Lung (tissue), 12 donors: ENCODE data around the gene FAM3D. TPM values are rescaled to one million over a fixed set of nuclear protein-coding genes. Genes with fewer than 3 reads are reported as not detected.

Experiments used
- ATAC-seq: fragments of 200-7000 bp; cut with Tn5 transposase; one replicate; pipeline ENCODE4 v1.9.1; 2020; ENCODE audit warnings: moderate number of reproducible peaks; ENCODE audit not compliant: insufficient read depth, low FRiP score
- DNase-seq, 3 donors: peaks; one replicate each; pipeline ENCODE4 v3.0.0-alpha.2; 2013 to 2017
- H3K27ac ChIP-seq, 2 donors: one replicate each; pipeline ENCODE4 v1.5.1; 2013; ENCODE audit warnings: mild to moderate bottlenecking in 2 of 2, moderate library complexity in 2 of 2, control low read depth in 1 of 2, inconsistent platforms in 1 of 2, low read depth in 1 of 2, low read length in 1 of 2
- H3K27me3 ChIP-seq, 3 donors: one replicate each; pipeline ENCODE4 v1.5.1; 2013; ENCODE audit warnings: low read length in 2 of 3; ENCODE audit not compliant: control insufficient read depth in 3 of 3, insufficient read depth in 3 of 3
- H3K36me3 ChIP-seq, 4 donors: one replicate each; pipeline ENCODE4 v1.5.1; 2013; ENCODE audit warnings: low read length in 4 of 4, mild to moderate bottlenecking in 1 of 4, moderate library complexity in 1 of 4; ENCODE audit not compliant: control insufficient read depth in 4 of 4, insufficient read depth in 4 of 4
- H3K4me1 ChIP-seq, 5 donors: one replicate each; pipeline ENCODE4 v1.5.1; 2013; ENCODE audit warnings: low read length in 5 of 5, mild to moderate bottlenecking in 2 of 5, moderate library complexity in 1 of 5; ENCODE audit not compliant: control insufficient read depth in 5 of 5, insufficient read depth in 5 of 5
- H3K4me3 ChIP-seq: one replicate; pipeline ENCODE4 v1.5.1; 2013; ENCODE audit warnings: mild to moderate bottlenecking, control low read depth, moderate library complexity
- H3K9ac ChIP-seq, 2 donors: one replicate each; pipeline ENCODE4 v1.5.1; 2013; ENCODE audit warnings: low read length in 2 of 2, control low read depth in 1 of 2; ENCODE audit not compliant: insufficient read depth in 1 of 2
- H3K9me3 ChIP-seq, 4 donors: one replicate each; pipeline ENCODE4 v1.5.1; 2013; ENCODE audit warnings: low read length in 3 of 4, mild to moderate bottlenecking in 1 of 4, moderate library complexity in 1 of 4; ENCODE audit not compliant: control insufficient read depth in 4 of 4, insufficient read depth in 3 of 4
- WGBS, 2 donors: extraction: QIAGEN DNeasy Blood & Tissue Kit; methylation state at CpG; one replicate each; pipeline ENCODE4 v1.1.7; 2013; 5-methylcytosine and 5-hydroxymethylcytosine counted together
- polyA plus RNA-seq, 2 donors: library from polyadenylated mRNA; stranded (reverse); fragments of 200-250 nt; gene quantifications; one replicate each; pipeline ENCODE4 v1.2.1, GENCODE V29; 2013
- total RNA-seq, 2 donors: library from RNA; depleted of rRNA in 1 of 2; stranded (reverse); fragments of >200 nt in 1 of 2; gene quantifications; one replicate each; pipeline ENCODE4 v1.2.1, GENCODE V29; 2014 to 2021
- TF ChIP-seq, protein P1 (sequence below): IDR thresholded peaks from 2 replicates; pipeline ENCODE4 v1.5.1; 2012; ENCODE audit warnings: mild to moderate bottlenecking; ENCODE audit errors: control extremely low read depth, extremely low read depth
- donor health status: control.
- donor health status: control.
- donor health status: Bipolar disorder and iron deficiency.
- donor health status: healthy.
- donor health status: DM: yes; HTN: yes; CAD: no.

The FAM3D gene
- total and polyA plus RNA-seq, 4 donors, result 3.2 to 15.1 (median 11.6) TPM

- TF ChIP-seq, protein P1, sequence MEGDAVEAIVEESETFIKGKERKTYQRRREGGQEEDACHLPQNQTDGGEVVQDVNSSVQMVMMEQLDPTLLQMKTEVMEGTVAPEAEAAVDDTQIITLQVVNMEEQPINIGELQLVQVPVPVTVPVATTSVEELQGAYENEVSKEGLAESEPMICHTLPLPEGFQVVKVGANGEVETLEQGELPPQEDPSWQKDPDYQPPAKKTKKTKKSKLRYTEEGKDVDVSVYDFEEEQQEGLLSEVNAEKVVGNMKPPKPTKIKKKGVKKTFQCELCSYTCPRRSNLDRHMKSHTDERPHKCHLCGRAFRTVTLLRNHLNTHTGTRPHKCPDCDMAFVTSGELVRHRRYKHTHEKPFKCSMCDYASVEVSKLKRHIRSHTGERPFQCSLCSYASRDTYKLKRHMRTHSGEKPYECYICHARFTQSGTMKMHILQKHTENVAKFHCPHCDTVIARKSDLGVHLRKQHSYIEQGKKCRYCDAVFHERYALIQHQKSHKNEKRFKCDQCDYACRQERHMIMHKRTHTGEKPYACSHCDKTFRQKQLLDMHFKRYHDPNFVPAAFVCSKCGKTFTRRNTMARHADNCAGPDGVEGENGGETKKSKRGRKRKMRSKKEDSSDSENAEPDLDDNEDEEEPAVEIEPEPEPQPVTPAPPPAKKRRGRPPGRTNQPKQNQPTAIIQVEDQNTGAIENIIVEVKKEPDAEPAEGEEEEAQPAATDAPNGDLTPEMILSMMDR, result no peak
- Histone ChIP-seq H3K9me3 (peaks cover 0 to 5% (median 0%) of the 10 kb centered on the region in 4 donors), H3K27ac (no peak overlapping the region), H3K4me1 (peaks cover 0 to 3% (median 0%) of the 10 kb centered on the region in 5 donors), H3K36me3 (no peaks in the 10 kb centered on the region), H3K4me3 (no peak overlapping the region), H3K9ac (no peak overlapping the region), H3K27me3 (no peaks in the 10 kb centered on the region)
- no peak for DNase-seq
- WGBS, 2 donors, result 90 to 92% methylated on average over 1 of the region's 1 CpG
- ATAC-seq, result no peak
Observed at GRCh38 chr3:58606693-58607092, 59.9 kb downstream of the FAM3D start.

DNA sequence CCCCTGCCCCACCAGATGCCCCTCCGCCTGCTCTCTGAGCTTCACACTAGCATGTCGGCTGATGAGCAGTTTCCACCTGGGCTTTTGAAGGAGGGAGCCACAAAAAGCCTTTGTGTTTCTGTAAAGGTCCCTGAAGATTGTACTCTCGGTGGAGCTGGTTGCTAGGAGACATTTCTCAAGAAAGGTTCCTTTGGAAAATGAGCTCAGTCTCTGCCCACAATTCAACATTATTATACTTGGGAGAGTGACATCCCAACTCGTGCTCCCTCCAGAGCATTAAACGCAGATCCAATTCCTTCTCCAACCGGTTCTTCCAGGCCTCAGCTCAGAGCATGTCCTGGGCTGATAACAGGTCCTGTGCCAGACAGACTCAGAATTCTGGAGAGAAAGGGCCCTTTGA is 62.5 kb downstream of the FAM3D start:
- Histone ChIP-seq H3K27me3 (peaks cover 0 to 6% (median 0%) of the 10 kb centered on the region in 3 donors), H3K4me3 (no peak overlapping the region), H3K4me1 (peaks cover 0 to 3% (median 0%) of the 10 kb centered on the region in 5 donors), H3K36me3 (no peaks in the 10 kb centered on the region), H3K9ac (no peak overlapping the region), H3K9me3 (peaks cover 0 to 5% (median 0%) of the 10 kb centered on the region in 4 donors), H3K27ac (no peak overlapping the region)
- no peak for DNase-seq
- TF ChIP-seq, protein P1, result no peak
- ATAC-seq, result no peak
- 73 to 75% methylated on average over 6 of the region's 6 CpGs for WGBS, 2 donors

GRCh38 chr3:58603606-58604005 is 63.0 kb downstream of the FAM3D start:
- Histone ChIP-seq H3K4me3 (no peak overlapping the region), H3K9me3 (peaks cover 0 to 5% (median 0%) of the 10 kb centered on the region in 4 donors), H3K27me3 (peaks cover 0 to 6% (median 0%) of the 10 kb centered on the region in 3 donors), H3K36me3 (no peaks in the 10 kb centered on the region), H3K27ac (no peak overlapping the region), H3K9ac (no peak overlapping the region), H3K4me1 (peaks cover 0 to 3% (median 0%) of the 10 kb centered on the region in 5 donors)
- ATAC-seq, result no peak
- DNase-seq, result no peak
- TF ChIP-seq, protein P1, result no peak

DNA sequence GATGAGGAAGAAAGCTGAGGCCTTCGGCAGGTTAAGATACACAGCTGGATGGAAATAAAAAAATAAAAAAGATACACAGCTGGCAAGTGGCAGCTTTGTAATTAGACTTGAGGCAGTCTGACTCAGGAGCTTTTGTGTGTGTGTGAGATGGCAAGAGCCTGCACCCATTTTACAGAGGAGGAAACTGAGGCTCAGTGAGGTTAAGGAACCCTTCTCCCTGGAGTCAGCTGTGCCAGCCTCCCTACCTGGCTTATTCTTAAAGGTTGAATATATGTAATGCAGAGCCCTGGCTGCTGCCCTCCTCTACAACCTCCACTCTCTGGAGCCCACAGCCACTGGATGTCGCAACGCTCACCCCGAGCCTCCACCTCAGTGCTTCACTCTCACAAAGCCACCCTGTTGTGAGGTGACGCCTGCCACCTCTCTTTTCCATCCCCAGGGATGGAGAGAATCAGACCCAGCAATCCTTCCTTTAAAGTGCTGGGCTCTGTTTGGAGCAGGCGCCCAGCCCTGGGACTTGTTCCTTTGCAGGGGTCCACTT is 68.7 kb downstream of the FAM3D start:
- TF ChIP-seq, protein P1, result no peak
- no peak overlapping the region for H3K9ac ChIP-seq
- no peak for ATAC-seq
- no peaks in the 10 kb centered on the region for H3K36me3 ChIP-seq
- no peaks in the 10 kb centered on the region for H3K9me3 ChIP-seq
- H3K27ac ChIP-seq, result no peak overlapping the region
- H3K4me1 ChIP-seq, result no peaks in the 10 kb centered on the region
- no peak overlapping the region for H3K4me3 ChIP-seq
- WGBS, 2 donors, result 76 to 81% methylated on average over 6 of the region's 6 CpGs
- peaks cover 0 to 9% (median 0%) of the 10 kb centered on the region in 3 donors for H3K27me3 ChIP-seq
- DNase-seq, result no peak
